ENCODE measurements around the gene NEDD1. TPM values are rescaled to one million over a fixed set of nuclear protein-coding genes. Genes with fewer than 3 reads are reported as not detected.

NEDD1 gene, protein sequence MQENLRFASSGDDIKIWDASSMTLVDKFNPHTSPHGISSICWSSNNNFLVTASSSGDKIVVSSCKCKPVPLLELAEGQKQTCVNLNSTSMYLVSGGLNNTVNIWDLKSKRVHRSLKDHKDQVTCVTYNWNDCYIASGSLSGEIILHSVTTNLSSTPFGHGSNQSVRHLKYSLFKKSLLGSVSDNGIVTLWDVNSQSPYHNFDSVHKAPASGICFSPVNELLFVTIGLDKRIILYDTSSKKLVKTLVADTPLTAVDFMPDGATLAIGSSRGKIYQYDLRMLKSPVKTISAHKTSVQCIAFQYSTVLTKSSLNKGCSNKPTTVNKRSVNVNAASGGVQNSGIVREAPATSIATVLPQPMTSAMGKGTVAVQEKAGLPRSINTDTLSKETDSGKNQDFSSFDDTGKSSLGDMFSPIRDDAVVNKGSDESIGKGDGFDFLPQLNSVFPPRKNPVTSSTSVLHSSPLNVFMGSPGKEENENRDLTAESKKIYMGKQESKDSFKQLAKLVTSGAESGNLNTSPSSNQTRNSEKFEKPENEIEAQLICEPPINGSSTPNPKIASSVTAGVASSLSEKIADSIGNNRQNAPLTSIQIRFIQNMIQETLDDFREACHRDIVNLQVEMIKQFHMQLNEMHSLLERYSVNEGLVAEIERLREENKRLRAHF
- total RNA-seq: 13.7 TPM
- long read RNA-seq, full-length matches to known transcripts: 6 of 14 reads
- long read RNA-seq, partial matches to known transcripts: 2 of 14 reads
- long read RNA-seq, other reads (novel, unspliced or antisense): 6 of 14 reads

DNA sequence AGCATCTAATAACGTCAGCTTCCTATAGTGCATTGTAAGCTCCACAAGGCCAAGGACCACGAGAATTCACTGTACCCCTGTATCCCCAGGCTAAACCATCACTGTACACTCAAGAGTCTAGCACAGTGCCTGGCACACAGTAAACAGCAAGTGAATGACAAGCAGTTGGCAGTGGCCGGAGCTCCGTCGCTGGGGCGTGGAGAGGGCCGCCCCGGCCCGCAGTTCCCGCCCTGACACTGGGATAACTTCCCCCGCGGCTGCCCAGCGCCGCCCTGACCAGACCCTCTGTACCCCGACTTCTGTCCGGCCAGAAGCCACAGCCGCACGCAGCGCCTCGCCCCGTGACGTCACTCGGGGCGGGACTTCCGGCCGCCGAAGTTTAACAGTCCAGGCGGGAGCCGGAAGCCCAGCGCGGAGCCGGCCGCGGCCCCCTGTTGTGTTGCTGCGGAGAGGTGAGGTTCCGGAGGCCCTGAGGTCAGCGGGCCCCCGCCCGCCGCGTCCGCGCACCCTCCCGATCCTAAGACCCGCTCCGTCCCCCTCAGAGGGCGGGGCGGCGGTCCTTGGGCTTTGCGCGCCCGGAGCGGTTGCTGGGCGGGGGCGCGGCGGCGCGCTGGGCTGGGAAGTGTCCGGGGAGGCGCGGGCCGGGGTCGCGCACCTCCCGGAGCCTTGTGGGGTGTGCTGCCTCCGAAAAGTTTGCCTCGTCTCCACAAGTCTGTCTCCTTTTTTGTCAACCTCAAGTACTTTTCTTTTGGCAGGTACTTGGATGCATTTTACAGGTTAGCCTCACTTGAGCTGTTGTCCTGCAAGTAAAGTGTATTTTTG is at the start of gene NEDD1:
NEDD1 (plus strand) TSS at position 409 of the 822 bp plus-strand sequence. CDS start 2,503 bp downstream, outside the sequence.
- peak; percentile 96 for ATAC-seq
- intact Hi-C loops (cut with DNase I): no loop called here

DNA sequence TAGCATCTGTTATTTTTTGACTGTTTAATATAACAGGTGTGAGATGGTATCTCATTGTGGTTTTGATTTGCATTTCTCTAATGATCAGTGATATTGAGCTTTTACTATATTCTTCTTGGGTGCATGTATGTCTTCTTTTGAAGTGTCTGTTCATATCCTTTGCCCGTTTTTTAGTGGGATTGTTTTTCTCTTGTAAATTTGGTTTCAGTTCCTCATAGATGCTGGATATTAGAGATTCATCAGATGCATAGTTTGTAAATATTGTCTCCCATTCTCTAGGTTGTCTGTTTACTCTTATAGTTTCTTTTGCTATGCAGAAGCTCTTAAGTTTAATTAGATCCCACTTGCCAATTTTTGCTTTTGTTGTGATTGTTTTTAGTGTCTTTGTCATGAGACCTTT is 48.9 kb upstream of the NEDD1 start:
- intact Hi-C loops (cut with DNase I): no loop called here
- DNase-seq (ENCODE audit: missing footprints): no peak
- no peak for ATAC-seq

More for the DNA sequence above, at the start of gene NEDD1:
- DNase-seq (ENCODE audit: missing footprints): peak; percentile 96

DNA sequence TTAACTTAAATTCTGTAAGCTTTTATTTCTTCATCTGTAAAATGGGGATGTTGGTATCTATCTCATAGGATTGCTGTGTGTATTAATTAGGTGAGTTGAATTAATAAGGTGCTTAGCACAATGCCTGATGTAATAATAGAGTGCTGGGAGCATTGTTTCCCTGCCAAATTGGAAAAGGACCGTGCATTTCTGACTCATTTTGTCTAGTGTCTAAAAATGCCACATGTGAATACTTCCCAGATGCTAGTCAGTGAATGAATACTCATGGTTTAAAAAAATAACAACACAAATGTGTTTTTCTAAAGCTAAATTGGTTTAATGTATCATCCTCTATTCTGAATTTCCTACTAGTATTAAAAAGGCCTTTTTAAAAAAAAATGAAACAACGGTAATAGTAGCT is 45.4 kb upstream of the NEDD1 start:
- intact Hi-C loops (cut with DNase I): no loop called here
- ATAC-seq (no peak), DNase-seq (ENCODE audit: missing footprints) (no peak)

DNA sequence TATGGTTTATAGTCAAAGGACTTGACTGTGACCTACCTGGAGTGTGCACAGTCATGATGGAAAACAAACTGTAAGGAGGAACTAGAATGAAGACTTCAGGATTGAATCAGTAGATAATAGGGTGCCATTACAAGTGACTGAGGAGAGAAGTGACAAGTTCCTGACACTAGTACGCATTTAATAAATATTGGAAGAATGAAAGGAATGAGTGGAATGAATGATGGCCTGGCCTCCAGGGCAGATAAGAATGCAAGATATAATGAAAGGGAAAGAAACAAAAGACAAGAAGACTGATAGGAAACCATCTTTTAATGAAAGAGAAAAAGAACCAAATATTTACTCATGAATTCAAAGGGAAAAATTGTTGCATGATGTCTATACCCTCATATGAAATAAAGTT is 44.7 kb upstream of the NEDD1 start:
- DNase-seq (ENCODE audit: missing footprints) (no peak), ATAC-seq (no peak)
- intact Hi-C loops (cut with DNase I): no loop called here

DNA sequence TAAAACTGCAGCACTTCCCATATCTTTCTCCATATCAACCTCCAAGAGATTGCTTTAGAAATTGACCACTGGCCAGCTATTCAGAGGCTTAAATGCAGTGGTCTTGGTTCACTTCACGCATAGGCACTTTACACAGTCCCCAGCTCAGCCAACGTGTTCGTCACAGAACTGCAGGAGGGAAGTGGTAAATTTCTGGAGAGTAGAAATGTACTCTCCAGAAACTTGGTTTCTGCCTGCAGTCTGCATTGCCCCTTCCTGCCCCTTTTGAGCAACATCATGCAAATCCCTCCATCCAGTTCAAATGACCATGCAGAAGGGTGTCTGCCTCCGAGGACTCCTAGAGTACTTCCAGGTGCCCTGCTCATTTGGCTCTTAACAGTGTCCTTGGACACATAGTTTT is 42.7 kb upstream of the NEDD1 start:
- ATAC-seq (no peak), DNase-seq (ENCODE audit: missing footprints) (no peak)
- intact Hi-C loops (cut with DNase I): no loop called here

DNA sequence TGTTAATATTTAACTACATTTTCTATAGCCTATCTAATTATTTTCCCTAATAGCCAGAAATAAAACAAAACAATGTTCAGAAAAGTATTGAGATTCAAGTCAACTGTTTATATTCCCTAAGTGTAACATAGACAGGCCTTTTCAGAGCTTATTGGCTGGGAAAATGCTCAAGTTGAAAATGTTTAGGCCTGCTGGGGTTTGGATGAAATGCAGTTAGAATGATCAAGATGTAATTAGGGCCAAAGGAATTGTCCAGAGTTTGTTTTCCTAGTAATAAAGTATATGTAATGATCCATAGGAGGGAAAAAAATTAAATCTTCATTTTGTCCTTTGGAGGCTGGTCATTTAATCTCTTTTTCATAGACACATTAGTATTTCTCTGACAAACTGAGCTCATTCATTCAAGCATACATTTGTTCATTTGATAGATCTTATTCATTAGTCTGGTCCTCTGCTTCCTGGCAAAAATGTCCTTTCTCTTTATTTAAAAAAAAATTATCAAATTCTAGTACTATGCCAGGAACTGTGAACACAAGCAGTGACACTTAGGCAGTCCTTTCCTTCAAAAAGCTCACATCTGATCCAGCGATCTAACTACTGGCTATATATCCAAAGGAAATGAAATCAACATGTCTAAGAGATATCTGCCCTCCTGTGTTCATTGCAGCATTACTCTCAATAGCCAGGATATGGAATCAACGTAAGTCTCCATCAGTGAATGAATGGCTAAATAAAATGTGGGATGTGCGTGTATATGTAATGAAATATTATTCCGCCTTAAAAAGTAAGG is 40.1 kb upstream of the NEDD1 start:
- DNase-seq (ENCODE audit: missing footprints) (no peak), ATAC-seq (no peak)
- intact Hi-C loops (cut with DNase I): no loop called here

DNA sequence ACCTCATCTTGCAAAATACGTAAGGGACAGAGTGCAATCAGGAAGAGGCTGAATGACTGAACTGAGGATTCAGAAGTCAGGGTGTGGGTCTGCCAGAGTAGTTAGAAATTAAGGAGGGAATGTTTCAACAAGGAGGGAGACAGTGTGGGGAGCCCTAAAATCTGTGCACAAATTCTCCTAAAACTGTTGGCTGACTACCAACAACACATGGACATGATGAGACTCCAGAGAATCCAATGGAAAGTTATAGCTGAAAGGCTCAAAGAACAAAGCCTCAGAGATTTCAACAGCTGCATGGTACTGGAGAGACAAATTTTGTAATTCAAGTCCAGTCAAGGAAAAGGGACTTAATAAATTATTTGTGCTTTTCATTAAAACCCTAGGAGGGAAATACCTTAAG is 36.1 kb upstream of the NEDD1 start:
- DNase-seq (ENCODE audit: missing footprints): no peak
- no peak for ATAC-seq
- intact Hi-C loops (cut with DNase I): no loop called here

DNA sequence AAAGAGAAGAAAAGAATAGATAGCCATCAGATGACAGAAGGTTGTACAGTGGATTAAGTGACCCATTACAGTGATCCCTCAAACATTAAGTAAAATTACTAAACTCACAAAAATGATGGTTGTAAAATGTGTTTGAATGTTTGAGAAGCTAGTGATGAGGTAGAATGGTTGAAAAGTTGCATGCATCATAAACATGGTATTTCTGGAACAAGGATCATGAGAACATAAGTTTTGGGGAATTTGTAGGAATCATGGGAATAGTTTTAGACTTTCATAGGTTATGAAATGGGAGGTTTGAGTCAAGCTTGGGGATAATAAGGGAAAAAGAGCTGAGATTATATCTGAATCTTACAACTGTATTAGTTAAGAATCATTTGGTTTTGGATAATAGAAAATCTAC is 34.1 kb upstream of the NEDD1 start:
- ATAC-seq: no peak
- intact Hi-C loops (cut with DNase I): no loop called here
- DNase-seq (ENCODE audit: missing footprints): no peak

DNA sequence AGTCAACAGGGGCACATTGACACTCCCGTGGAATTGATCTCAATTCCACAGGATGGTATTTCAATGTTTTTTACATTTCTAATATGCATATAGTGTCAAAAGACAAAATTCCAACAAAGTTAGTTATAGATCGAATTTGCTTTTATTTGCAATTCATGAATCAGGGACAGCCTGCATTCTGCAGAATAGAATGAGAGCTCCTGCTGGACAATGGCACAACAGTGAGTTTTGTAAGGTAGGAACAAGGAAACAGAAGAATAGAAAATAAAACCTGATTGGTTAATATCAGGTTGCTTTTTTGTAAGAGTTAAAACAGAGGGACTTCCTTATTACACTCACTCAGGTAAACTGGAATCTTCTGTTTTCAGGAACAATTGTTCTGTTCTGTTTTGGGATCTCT is 32.8 kb upstream of the NEDD1 start:
- ATAC-seq (no peak), DNase-seq (ENCODE audit: missing footprints) (no peak)
- intact Hi-C loops (cut with DNase I): no loop called here

DNA sequence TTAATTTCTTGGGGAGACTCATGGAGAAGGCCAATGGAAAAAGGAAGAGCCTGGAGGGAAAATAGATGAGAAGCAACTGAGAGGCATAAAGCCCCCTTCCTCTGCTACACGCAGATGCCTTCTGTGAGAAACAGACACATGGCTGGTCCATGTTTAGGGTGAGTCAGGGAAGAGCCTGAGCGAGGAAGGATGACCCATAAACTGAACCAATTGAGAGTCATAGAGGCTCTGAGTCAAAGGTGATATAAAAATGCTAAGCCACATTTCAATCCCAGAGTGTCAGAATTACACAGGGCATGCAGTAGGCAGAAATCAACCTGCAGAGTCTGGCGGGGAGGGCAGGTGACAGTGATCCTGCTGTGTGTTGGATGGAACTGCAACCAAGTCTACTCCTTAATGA is 30.1 kb upstream of the NEDD1 start:
- DNase-seq (ENCODE audit: missing footprints) (no peak), ATAC-seq (no peak)
- intact Hi-C loops (cut with DNase I): no loop called here

DNA sequence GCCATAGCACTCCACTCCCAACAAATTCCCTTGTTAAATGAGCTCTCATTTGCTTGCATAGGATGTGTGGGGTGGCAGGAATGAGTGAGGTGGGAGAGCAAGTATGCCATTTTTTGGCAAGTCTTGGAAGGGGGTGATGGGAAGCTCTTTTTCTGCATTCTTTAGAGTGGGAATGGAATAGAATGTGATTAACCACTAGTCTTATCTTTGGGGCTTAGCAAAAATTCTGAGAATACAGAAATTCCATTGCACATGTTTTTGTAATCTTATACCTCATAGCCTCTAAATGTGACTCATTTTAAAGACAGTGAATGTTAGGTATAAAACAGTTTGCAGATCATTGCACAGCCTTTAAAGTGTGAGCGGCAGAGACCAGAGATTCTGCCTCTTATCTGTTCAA is 28.4 kb upstream of the NEDD1 start:
- ATAC-seq: no peak
- intact Hi-C loops (cut with DNase I): no loop called here
- no peak for DNase-seq (ENCODE audit: missing footprints)

DNA sequence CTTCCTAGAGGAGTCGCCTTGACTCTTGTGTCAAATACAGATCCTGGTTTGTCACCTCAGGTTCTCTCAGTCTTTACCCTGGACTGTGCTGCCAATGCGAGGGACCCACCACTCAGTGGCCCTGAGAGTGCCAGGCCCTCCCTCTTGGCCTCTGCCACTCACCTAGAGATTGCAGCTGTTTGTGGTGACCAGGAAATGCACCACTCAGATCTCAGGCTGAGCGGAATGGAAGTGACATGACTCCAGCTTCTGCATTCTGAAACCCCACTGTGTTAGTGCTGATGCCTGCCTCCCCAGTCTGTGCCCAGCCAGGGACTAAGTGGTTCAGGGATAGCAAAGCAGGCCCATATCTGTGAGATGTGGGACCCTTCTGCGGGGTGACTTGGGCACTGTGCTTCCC is 27.8 kb upstream of the NEDD1 start:
- DNase-seq (ENCODE audit: missing footprints): no peak
- intact Hi-C loops (cut with DNase I): no loop called here
- no peak for ATAC-seq

DNA sequence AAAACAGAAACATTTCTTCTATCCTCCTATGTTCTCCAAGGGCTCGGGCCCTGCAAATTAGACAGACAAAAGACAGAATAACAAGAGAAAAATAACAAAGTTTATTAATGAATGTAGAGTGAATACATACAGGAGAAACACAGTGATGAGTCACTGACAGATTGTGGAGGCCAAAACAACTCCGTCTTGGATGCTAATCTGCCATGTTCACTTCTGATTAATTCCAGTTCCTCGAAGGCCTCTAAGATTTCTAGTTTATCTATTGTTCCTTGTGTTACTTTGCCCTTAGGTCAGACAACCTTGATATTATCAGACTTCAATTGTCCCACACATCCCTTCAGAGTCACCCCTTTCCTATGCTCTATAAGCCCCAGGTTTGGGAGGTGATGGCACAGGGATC is 26.8 kb upstream of the NEDD1 start:
- no peak for DNase-seq (ENCODE audit: missing footprints)
- intact Hi-C loops (cut with DNase I): no loop called here

DNA sequence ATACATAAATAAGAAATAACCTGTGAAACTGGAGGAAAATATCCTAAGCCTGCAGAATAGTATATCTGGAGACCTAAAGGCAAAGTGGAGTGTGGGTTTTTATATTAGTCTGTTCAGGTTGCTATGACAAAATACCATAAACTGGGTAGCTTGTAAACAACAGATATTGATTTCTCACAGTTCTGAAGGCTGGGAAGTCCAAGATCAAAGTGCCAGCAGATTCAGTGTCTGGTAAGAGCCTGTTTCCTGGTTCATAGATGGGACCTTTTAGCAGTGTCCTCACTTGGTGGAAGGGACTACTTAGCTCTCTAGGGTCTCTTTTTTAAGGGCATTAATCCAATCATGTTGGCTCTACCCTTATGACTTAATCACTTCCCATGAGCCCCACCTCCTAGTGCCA is 25.4 kb upstream of the NEDD1 start:
- intact Hi-C loops (cut with DNase I): no loop called here
- DNase-seq (ENCODE audit: missing footprints) (no peak), ATAC-seq (no peak)

More for the DNA sequence above, 26.8 kb upstream of the NEDD1 start:
- no peak for ATAC-seq

DNA sequence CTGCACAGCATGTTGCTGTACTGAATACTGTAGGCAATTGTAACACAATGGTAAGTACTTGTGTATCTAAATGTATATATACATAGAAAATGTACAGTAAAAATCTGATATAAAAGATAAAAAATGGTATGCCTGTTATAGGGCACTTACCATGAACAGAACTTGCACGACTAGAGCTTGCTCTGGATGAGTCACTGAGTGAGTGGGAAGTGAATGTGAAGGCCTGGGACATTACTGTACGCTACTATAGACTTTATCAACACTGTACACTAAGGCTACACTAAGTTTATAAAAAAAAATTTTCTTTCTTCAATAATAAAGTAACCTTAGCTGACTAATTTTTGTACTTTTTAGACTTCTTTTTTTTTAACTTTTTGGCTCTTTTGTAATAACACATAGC is 24.2 kb upstream of the NEDD1 start:
- no peak for DNase-seq (ENCODE audit: missing footprints)
- ATAC-seq: no peak
- intact Hi-C loops (cut with DNase I): no loop called here

DNA sequence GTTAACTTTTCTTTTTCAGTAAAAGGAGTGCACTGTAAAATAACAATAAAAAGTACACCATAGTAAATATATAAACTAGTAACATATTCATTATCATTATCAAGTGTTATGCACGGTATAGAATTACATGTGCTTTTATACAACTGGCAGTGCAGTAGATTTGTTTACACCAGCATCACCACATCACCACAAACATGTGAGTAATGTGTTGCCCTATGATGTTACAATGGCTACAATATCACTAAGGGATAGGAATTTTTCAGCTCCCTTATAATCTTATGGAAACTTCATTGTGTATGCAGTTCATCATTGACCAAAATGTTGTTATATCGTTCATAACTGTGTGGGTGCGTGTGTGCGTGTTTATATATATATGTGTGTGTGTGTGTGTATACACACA is 23.5 kb upstream of the NEDD1 start:
- DNase-seq (ENCODE audit: missing footprints) (no peak), ATAC-seq (no peak)
- intact Hi-C loops (cut with DNase I): no loop called here

DNA sequence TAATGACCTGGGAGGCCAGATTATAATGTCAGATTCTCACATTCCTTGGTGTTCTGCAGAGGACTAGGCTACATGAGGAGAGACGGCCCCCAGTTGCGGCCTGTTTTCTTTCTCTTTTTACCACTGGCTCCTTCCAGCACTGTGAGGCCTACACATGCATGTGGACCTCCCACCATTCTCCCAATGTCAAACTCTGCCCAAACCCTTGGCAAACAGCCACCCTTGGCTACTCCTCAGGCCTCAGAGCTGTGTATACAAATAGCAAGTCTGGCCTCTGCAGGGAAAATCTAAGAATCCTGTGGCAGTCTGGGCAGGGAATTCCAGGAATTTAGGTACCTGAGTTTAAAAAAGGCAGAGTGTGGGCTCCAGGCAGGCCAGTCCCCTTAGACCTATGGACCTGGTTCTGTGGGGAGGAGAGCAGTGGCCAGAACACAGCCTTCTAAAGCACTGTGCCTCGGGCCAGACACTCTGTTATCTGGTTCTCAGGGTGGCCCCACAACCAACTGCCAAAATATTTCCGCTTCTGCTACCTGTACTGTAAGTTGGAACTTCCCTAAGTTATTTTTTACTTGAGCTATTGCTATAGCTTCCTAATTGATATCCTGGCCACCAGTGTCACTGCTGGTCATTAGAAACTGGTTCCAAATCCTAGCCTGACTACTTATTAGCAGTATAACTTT is 19.9 kb upstream of the NEDD1 start:
- ATAC-seq: no peak
- no peak for DNase-seq (ENCODE audit: missing footprints)
- intact Hi-C loops (cut with DNase I): no loop called here

DNA sequence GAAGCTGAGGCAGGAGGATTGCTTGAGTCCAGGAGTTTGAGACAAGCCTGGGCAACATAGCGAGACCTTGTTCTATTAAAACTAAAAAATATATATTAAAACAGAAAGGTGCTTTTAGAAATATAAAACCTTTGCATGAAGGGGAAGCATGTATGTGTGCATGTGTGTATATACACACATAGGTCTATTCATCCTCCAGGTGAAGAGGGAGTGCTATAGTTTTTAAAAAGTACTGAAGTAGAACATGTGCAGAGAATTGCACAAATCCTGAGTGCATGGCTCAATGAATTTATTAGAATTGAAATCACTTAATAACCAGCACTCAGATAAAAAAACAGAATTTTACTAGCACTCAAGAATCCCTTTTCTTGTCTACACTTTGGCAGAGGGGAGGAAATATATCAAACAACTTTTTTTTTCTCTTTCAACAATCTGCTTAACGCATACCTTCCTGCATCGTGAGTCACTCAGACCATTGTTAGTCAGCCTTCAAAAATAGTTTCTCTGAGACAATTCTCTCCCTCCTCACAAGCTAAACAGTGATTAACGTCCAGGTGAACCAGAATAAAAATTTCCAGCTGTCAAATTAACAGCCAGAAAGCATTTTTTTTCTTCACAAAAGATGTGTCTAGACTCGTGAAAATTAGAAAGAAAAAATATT is 17.7 kb upstream of the NEDD1 start:
- DNase-seq (ENCODE audit: missing footprints): no peak
- ATAC-seq: no peak
- intact Hi-C loops (cut with DNase I): no loop called here

Data from Right ventricle myocardium inferior (tissue), 1 donor.